Ascending aorta (tissue), 2 donors: ENCODE data around the gene XIST. TPM values are rescaled to one million over a fixed set of nuclear protein-coding genes. Genes with fewer than 3 reads are reported as not detected.

ENCODE experiments used
- DNase-seq, 2 donors: peaks; one replicate each; pipeline ENCODE4 v3.0.0-alpha.2; 2019; ENCODE audit warnings: low spot score in 2 of 2
- H3K27ac ChIP-seq, 2 donors: fragments of 200-600 bp; sonication (generic); one replicate each; pipeline ENCODE4 v1.5.1; 2016 to 2017; ENCODE audit warnings: mild to moderate bottlenecking in 1 of 2
- H3K27me3 ChIP-seq: fragments of 200-600 bp; sonication (generic); one replicate; pipeline ENCODE4 v1.5.1; 2017
- H3K36me3 ChIP-seq, 2 donors: fragments of 200-600 bp; sonication (generic); one replicate each; pipeline ENCODE4 v1.5.1; 2016
- H3K4me1 ChIP-seq, 2 donors: fragments of 200-600 bp; sonication (generic); one replicate each; pipeline ENCODE4 v1.5.1; 2016 to 2017; ENCODE audit warnings: mild to moderate bottlenecking in 1 of 2
- H3K4me3 ChIP-seq, 2 donors: fragments of 200-600 bp; sonication (generic); one replicate each; pipeline ENCODE4 v1.5.1; 2016 to 2017; ENCODE audit warnings: mild to moderate bottlenecking in 1 of 2
- H3K9me3 ChIP-seq, 2 donors: fragments of 200-600 bp; sonication (generic); one replicate each; pipeline ENCODE4 v1.5.1; 2016
- CTCF ChIP-seq, 3 experiments: fragments of 200-600 bp in 2 of 3; fragments of 450-650 bp in 1 of 3; sonication (generic) in 2 of 3; IDR thresholded peaks; one replicate each; pipeline ENCODE4 v1.5.1; 2016 to 2019; ENCODE audit warnings: antibody characterized with exemption in 3 of 3, mild to moderate bottlenecking in 1 of 3, moderate library complexity in 1 of 3
- intact Hi-C: fragments of 100-400 bp; cut with DNase I; formaldehyde crosslinking; loops from one replicate; pipeline ENCODE4 v1.15.1; 2023
- total RNA-seq: library from RNA; depleted of rRNA; stranded (reverse); fragments of >200 nt; gene quantifications from one replicate; pipeline ENCODE4 v1.1.0, GENCODE V29; 2016

XIST gene
- total RNA-seq, 1 donor from 2014 or later, result 271 TPM

DNA sequence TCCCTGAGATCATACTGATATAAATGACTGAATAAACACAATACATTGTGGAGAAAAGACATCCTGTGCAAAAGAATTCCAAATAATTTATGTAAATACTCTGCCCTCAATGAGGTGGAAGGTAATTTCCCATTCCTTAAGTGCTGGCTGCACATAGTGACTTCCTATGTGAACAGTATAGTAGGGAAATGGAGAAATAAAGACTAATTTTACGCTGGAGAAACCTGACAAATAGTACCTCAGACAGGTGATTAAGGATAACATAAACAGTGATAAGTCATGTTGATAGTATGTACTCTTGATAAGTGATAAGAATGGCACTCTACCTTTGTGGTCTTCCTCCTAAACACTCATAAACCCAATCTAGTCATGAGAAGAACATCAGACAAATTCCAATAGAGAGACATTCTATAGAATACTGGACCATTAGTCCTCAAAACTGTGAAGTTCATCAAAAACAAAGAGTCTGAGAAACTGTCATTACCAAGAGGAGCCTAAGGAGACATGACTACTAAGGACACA lies 15.5 kb downstream of the XIST start:
- intact Hi-C loops, result no loop called here
- DNase-seq, result no peak

DNA sequence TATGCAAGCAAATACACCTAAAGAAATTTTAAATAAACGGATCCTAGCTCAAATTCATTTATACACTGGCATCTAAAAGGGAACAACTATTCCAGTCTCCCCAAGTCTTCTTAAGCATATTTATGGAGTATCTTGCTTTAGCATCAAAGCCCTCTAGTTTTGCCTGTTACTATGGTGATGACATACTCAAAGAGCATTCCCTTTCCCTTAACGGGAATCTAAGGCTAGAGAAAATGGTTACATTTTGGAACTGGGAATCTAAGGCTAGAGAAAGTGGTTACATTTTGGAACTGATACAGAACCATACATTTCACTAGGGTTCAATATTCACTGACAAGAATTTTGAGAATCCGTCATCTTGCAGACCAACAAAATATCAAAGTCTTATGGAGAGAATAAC lies 18.3 kb downstream of the XIST start:
- no peak for TF ChIP-seq CTCF (IDR thresholded peaks at IDR 0.05)
- Histone ChIP-seq H3K4me3 (no peak overlapping the region), H3K36me3 (peaks cover 2 to 15% of the 10 kb centered on the region in 2 donors), H3K4me1 (no peaks in the 10 kb centered on the region), H3K27me3 (no peaks in the 10 kb centered on the region), H3K9me3 (no peaks in the 10 kb centered on the region), H3K27ac (no peak overlapping the region)
- intact Hi-C loops, result no loop called here
- DNase-seq, result no peak

More for the DNA sequence above, 15.5 kb downstream of the XIST start:
- H3K9me3 ChIP-seq, result no peaks in the 10 kb centered on the region
- no peak overlapping the region for H3K4me3 ChIP-seq
- no peak for TF ChIP-seq CTCF (IDR thresholded peaks at IDR 0.05)
- peaks cover 2 to 10% of the 10 kb centered on the region in 2 donors for H3K36me3 ChIP-seq
- H3K27ac ChIP-seq, result no peak overlapping the region
- H3K27me3 ChIP-seq, result no peaks in the 10 kb centered on the region
- no peaks in the 10 kb centered on the region for H3K4me1 ChIP-seq

- Histone ChIP-seq H3K27ac (no peak overlapping the region), H3K4me1 (no peaks in the 10 kb centered on the region), H3K4me3 (no peak overlapping the region), H3K36me3 (peaks cover 11 to 31% of the 10 kb centered on the region in 2 donors), H3K27me3 (no peaks in the 10 kb centered on the region), H3K9me3 (no peaks in the 10 kb centered on the region)
- DNase-seq, result no peak
- TF ChIP-seq CTCF (IDR thresholded peaks at IDR 0.05), result no peak
- intact Hi-C loops, result no loop called here
Observed at GRCh38 chrX:73832319-73832718, 20.2 kb downstream of the XIST start.

DNA sequence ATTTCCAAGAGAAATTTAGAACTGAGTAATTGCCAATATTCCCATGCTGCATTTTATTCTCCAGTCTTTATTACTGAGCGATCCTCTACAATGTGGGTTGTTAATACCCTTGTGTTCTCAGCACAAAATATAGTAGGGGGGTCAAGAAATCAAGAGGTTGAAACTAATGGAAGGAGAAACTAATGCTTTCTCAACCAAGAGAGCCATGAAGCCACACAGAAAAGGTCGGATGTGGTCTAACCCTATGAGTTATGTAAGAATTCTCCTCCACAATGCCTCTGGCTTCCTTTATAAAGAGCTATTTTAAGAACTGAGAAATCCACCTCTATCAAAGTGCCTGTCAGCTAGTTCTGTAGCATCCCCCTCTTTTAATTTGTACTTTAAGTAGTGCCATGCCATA lies 21.0 kb downstream of the XIST start:
- Histone ChIP-seq H3K36me3 (peaks cover 14 to 38% of the 10 kb centered on the region in 2 donors), H3K4me1 (no peaks in the 10 kb centered on the region), H3K9me3 (no peaks in the 10 kb centered on the region), H3K27ac (no peak overlapping the region), H3K4me3 (no peak overlapping the region), H3K27me3 (no peaks in the 10 kb centered on the region)
- no peak for TF ChIP-seq CTCF (IDR thresholded peaks at IDR 0.05)
- no peak for DNase-seq
- intact Hi-C loops, result no loop called here

GRCh38 chrX:73830489-73831414 lies 21.8 kb downstream of the XIST start:
- no peak overlapping the region for H3K4me3 ChIP-seq
- no peak overlapping the region for H3K27ac ChIP-seq
- DNase-seq, result no peak
- H3K27me3 ChIP-seq, result no peaks in the 10 kb centered on the region
- H3K4me1 ChIP-seq, result no peaks in the 10 kb centered on the region
- intact Hi-C loops, result no loop called here
- TF ChIP-seq CTCF (IDR thresholded peaks at IDR 0.05), result no peak
- H3K36me3 ChIP-seq, result peaks cover 15 to 46% of the 10 kb centered on the region in 2 donors
- H3K9me3 ChIP-seq, result no peaks in the 10 kb centered on the region
